HG02759 (cell line): Measurements from ENCODE around the gene AP3D1.
"Not testable (repeated sequence)": the region's sequence is repeated elsewhere in the genome, so short reads cannot be mapped to it uniquely, and the experiment has no call there.

Experiments used
- ATAC-seq: cut with Tn5 transposase; IDR thresholded peaks from one replicate; pipeline ENCODE4 v1.9.1; 2021; ENCODE audit warnings: mild to moderate bottlenecking, moderate library complexity; ENCODE audit not compliant: unreplicated experiment

The AP3D1 gene

DNA sequence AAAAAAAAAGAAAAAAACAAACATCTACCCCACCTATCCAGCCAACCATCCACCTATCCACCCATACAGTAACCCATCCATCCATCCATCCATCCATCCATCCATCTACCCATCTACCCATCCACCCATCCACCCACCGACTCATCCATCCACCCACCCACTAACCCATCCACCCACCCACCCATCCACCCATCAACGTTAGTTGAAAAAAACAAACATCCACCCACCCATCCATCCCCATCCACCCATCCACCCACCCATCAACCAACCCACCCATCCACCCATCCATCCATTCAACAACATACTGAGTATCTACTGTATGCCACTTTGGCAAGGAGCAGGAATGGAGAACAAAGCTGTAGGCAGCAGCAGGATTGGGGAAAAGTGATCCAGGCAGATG, 6.1 kb upstream of the AP3D1 start:
- no peak for ATAC-seq

DNA sequence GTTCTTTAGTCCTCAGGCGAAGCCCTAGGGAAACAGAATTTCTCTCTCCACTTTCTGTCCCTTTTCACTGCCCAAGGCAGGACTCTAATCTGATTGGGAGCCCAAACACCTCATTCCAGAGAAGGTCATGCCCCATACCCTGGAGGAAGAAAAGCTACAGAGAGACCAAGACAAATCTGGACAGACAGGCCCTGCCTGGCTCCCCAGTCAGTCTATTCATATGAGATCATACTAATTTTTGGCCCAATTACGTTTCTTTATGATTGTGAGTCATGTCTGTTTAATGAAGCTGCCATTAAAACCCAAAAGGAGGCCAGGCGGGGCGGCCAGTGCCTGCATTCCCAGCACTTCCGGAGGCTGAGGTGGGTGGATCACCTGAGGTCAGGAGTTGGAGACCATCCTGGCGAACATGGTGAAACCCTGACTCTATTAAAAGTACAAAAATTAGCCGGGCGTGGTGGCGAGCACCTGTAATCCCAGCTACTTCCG, 3.3 kb upstream of the AP3D1 start:
- no peak for ATAC-seq

- peak; percentile 15 for ATAC-seq
Measured at GRCh38 chr19:2150794-2151338, 500 bp downstream of the AP3D1 start.

GRCh38 chr19:2149980-2150793, 1.2 kb downstream of the AP3D1 start:
- ATAC-seq = no peak

DNA sequence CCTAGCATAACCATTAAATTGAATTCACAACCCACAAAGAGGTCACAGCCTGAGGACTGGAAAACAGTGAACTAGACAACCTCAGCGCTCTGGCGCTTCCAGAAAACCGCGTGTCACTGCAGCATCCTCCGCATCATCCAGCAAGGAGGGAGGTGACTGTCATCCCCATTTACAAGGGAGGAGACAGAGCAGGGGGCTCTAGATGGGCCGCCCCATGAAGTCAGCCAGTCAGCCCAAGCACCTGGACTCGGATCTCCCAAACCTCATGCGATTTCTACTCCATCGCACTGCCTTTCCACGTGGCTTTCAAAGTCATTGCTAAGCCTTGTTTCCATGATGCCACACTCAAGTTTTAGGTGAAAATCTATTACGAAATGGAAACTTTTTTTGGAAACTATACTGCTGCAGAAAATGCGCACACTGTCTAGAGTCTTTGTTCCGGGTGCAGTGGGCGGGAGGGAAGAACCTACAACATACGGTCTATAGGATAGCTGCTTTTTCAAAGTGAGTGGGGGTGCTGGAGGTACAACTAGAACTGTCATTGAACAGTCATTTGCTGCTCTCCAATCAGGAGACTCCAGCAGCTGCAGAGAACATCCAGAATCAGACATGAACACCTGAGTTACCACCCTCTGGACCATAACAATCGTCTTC, 2.8 kb downstream of the AP3D1 start:
- ATAC-seq = no peak

DNA sequence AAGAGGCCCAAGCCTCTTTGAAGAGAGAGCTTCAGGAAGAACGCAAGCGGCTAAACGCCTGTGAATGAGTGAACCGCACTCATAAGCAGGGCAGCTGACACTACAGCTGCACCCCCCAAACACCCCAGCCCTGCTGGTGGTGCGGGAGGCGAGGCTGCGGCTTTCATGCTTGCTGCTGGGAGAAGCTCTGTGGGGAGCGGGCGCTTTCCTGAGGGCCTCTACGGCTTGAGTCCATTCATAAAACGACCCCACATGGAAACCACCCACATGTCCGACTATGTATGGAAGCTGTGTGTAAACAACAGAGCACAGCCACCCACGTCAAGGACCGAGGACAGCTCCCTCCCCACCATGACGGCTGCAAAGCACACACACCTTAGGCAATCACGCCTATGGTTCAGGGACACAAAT, 5.5 kb downstream of the AP3D1 start:
- ATAC-seq = no peak

DNA sequence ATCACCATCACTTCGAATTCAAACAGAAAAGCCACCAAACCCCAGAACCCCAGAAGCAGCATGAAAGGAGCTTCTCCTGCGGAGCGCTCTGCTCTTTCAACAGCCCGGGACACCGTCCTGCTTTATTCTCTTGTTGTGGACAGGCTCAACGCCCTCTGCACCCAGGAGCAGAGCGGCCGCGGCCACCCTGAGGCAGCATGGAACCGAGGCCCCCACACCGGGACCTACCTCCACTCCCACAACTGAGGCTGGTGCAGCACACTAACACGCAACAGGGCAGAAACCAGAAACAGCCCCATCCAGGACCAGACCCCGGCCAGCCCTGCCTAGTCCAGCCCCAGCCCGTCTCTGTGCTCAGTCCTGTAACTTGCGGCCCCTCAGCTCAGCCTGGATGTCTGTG, 7.2 kb downstream of the AP3D1 start:
- no peak for ATAC-seq

DNA sequence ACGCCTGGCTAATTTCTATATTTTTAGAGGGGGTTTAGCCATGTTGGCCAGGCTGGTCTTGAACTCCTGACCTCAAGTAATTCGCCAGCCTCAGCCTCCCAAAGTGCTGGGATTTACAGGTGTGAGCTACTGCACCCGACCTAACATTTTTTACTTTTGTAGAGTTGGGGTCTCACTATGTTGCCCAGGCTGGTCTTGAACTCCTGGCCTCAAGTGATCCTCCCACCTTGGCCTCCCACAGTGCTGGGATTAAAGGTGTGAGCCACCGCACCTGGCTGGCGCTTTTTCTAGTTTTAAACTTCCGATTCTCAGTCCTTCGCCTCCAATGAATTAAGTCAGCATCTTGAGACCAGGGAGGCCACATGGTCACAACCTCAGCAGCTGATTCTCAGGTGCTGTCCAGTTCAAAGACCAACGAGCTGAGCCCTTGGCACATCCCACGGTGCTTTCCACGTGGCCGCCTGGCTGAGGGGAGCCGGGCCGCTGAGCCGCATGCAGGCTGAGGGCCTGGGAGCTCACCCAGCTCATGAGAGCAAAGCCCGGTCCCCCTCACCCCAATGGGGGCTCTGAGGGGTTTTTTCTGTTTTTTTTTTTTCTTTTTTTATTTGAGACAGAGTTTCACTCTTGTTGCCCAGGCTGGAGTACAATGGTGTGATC, 9.1 kb downstream of the AP3D1 start:
- no peak for ATAC-seq

DNA sequence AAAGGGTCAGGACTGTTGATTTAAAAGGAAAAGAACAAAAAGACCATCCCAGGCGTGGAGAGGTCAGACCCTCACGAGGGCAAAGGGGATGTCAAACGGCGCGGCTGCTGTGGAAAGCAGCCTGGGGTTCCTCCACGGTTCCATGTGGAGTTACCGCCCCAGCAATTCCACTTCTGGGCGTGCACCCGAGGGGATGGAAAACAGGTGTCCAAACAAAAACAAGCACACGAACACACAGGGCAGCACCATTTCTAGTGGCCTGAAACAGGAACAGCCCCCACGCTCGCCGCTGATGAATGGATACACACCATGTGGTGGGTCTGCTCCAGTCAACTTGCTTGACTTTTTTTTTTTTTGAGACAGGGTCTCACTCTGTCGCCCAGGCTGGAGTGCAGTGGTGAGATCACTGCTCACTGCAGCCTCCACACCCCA, 11.2 kb downstream of the AP3D1 start:
- no peak for ATAC-seq

DNA sequence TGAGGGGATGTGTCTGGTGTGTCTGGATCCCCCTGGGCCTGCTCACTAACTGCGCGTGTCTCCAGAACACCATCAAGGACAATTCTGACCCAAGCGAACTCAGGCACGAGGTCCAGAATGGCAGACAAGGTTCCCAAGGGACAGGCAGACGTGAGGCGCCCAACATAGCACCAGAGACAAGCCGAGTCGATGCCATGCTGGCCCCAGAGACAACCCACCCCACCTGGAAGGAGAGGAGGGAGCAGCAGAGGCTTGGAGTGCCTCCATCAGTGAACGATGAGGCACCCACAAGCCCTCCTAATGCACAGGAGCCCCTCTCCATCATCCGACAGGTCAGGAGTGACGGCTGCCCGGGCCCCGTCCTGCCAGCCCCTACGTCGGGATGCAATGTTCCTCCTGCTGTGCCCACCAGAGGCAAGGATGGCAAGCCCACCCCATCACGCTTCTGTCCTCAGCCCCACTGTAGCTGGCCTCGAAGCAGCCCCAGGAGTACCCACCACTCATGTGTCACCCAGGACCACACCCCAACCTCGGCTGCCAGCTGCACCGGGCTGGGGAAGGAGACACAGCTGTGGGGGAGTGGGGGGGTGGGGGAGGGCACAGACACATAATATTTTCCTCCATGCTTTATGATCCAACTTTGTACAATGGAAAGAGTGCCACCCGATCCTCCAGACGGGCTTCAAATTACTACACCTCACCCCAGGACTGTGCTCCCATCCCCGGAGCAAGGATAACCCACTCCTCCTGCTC, 11.8 kb downstream of the AP3D1 start:
- ATAC-seq = no peak

DNA sequence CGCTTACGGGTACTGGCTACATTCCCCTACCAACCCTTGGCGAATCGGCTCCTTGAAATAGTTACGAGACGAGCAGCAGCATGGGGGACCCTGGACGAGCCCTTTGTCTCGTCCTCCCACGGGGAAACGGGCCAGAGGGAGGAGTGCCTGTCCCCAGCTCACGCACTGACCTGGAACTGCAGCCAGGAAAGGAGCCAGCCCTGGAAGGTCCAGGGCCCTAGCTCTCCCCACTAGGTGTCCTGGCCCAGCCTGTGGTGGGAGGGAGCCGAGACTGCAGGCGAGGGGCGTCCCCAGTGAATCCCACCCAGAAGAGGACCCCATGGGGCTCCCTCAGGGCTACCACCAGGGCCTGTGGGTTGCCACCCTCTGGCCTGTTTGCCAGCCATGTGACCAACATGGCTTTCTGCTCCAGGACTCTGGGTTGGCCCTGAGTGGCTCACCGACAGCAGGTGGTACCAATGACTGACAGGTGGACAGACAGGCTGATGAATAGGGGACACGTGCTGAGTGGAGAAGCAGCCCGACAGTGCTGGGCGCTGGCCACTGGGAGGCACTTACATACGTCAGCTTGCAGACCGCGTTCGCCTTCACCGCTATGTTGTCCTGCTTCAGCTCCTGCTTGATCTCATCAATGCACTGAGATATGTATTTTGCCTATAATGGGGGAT, 13.2 kb downstream of the AP3D1 start:
- no peak for ATAC-seq

GRCh38 chr19:2136796-2137195, 14.6 kb downstream of the AP3D1 start:
- no peak for ATAC-seq

- no peak for ATAC-seq
Measured at GRCh38 chr19:2135474-2136402, 15.6 kb downstream of the AP3D1 start.

DNA sequence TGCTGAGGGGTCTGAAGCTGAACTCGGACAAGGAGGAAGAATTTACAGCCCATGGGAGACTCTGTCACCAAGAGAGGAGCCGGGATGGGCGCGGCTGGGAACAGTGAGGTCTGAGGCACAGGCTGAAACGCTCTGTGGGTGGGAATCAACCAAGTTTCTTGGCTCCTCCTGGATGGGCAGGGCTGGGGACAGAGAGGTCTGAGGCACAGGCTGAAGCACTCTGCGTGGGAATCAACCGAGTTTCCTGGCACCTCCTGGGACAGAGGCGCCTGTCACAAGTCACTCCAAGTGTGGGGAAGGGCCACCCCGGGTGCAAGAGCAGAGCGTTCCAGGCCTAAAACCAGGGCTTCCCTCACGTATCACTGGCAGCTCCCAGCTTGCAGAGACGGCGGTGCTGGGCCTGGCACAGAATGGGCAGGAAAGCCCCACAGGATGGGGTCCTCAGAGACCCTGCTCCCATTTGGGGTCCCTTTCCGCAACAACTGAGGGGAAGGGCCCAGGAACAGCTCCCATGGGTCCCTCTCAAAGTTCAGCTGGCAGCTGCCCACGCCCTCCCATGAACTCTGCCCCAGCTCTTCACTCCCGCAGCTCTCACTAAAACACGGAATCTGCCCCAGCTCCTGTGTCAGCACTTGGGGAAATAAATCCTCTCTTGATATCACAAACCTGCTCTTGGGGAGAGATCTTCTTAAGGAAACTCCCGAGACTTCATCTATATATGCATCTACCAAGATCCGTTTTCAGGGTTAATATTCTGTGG, 18.5 kb downstream of the AP3D1 start:
- ATAC-seq = no peak

- ATAC-seq = no peak
Measured at GRCh38 chr19:2132191-2132590, 19.2 kb downstream of the AP3D1 start.

GRCh38 chr19:2131012-2131975, 20.1 kb downstream of the AP3D1 start:
- ATAC-seq = not testable (repeated sequence)
